Chondrocyte (in vitro differentiated cells): ENCODE measurements around the gene CXCR4. TPM values are rescaled to one million over a fixed set of nuclear protein-coding genes. Genes with fewer than 3 reads are reported as not detected.

Experiments used
- DNase-seq: peaks from one replicate; pipeline ENCODE4 v3.0.0; 2021; ENCODE audit warnings: mixed read lengths, low spot score
- H3K27ac Mint-ChIP-seq: one replicate; pipeline ENCODE4 v1.8.0; 2021; ENCODE audit warnings: mild to moderate bottlenecking, moderate library complexity, mixed read lengths; ENCODE audit not compliant: unreplicated experiment
- H3K27me3 Mint-ChIP-seq: 2 replicates; pipeline ENCODE4 v1.8.0; 2021; ENCODE audit warnings: low read depth, mixed read lengths
- H3K36me3 Mint-ChIP-seq: 2 replicates; pipeline ENCODE4 v1.8.0; 2021; ENCODE audit warnings: low read depth, mixed read lengths
- H3K4me1 Mint-ChIP-seq: 2 replicates; pipeline ENCODE4 v1.8.0; 2021; ENCODE audit warnings: low read depth, mild to moderate bottlenecking, mixed read lengths
- H3K4me3 Mint-ChIP-seq: one replicate; pipeline ENCODE4 v1.8.0; 2021; ENCODE audit warnings: mild to moderate bottlenecking, moderate library complexity, mixed read lengths; ENCODE audit not compliant: unreplicated experiment
- H3K9me3 Mint-ChIP-seq: 2 replicates; pipeline ENCODE4 v1.8.0; 2021; ENCODE audit warnings: low read depth, mixed read lengths
- CTCF ChIP-seq: fragments of 200-600 bp; sonication (generic); IDR thresholded peaks from 2 replicates; pipeline ENCODE4 v1.5.0; 2021; ENCODE audit warnings: antibody characterized with exemption, mild to moderate bottlenecking, moderate library complexity
- total RNA-seq: library from RNA; stranded (reverse); gene quantifications from 3 replicates; pipeline ENCODE4 v1.2.1, GENCODE V29; 2021

CXCR4 gene
- total RNA-seq, 1 donor from 2014 or later: not detected

- H3K4me1 Mint-ChIP-seq: no peaks in the 10 kb centered on the region
- H3K27me3 Mint-ChIP-seq: peaks cover 30% of the 10 kb centered on the region
Observed at GRCh38 chr2:136139631-136140030, 21.7 kb upstream of the CXCR4 start.

GRCh38 chr2:136137982-136138381, 20.0 kb upstream of the CXCR4 start:
- Mint-ChIP-seq H3K27ac (no peak overlapping the region), H3K4me1 (no peaks in the 10 kb centered on the region), H3K27me3 (peaks cover 31% of the 10 kb centered on the region), H3K9me3 (no peaks in the 10 kb centered on the region), H3K4me3 (no peak overlapping the region), H3K36me3 (no peaks in the 10 kb centered on the region)
- no peak for DNase-seq
- no peak for TF ChIP-seq CTCF

More at GRCh38 chr2:136139631-136140030, 21.7 kb upstream of the CXCR4 start:
- no peak for TF ChIP-seq CTCF
- H3K36me3 Mint-ChIP-seq: no peaks in the 10 kb centered on the region
- no peaks in the 10 kb centered on the region for H3K9me3 Mint-ChIP-seq
- H3K4me3 Mint-ChIP-seq: no peak overlapping the region
- no peak overlapping the region for H3K27ac Mint-ChIP-seq
- no peak for DNase-seq

GRCh38 chr2:136136931-136137330, 19.0 kb upstream of the CXCR4 start:
- no peaks in the 10 kb centered on the region for H3K4me1 Mint-ChIP-seq
- no peak for DNase-seq
- H3K36me3 Mint-ChIP-seq: no peaks in the 10 kb centered on the region
- peaks cover 25% of the 10 kb centered on the region for H3K27me3 Mint-ChIP-seq
- H3K27ac Mint-ChIP-seq: no peak overlapping the region
- no peaks in the 10 kb centered on the region for H3K9me3 Mint-ChIP-seq
- no peak for TF ChIP-seq CTCF
- no peak overlapping the region for H3K4me3 Mint-ChIP-seq

- DNase-seq: no peak
- no peak overlapping the region for H3K27ac Mint-ChIP-seq
Observed at GRCh38 chr2:136135921-136136906, 18.3 kb upstream of the CXCR4 start.

More at GRCh38 chr2:136135921-136136906, 18.3 kb upstream of the CXCR4 start:
- Mint-ChIP-seq H3K4me1 (no peaks in the 10 kb centered on the region), H3K27me3 (peaks cover 25% of the 10 kb centered on the region), H3K9me3 (no peaks in the 10 kb centered on the region), H3K4me3 (no peak overlapping the region), H3K36me3 (no peaks in the 10 kb centered on the region)
- TF ChIP-seq CTCF: no peak
